H1 (cell line): ENCODE measurements around the gene XK.

Source experiments
- CEBPB ChIP-seq: IDR thresholded peaks from 2 replicates; pipeline ENCODE4 v1.6.1; 2012; ENCODE audit warnings: low read depth, low read length
- EP300 ChIP-seq, 2 experiments: IDR thresholded peaks; 1 replicate in 1 of 2; 2 replicates in 1 of 2; pipeline ENCODE4 v1.6.1; 2011 to 2012; ENCODE audit warnings: low read depth in 2 of 2, low read length in 2 of 2, mild to moderate bottlenecking in 2 of 2, borderline replicate concordance in 1 of 2, inconsistent platforms in 1 of 2, moderate library complexity in 1 of 2
- EZH2 ChIP-seq: fragments of 200-600 bp; sonication (generic); IDR thresholded peaks from 2 replicates; pipeline ENCODE4 v1.7.1; 2012; ENCODE audit warnings: low read depth, mild to moderate bottlenecking, moderate library complexity, low read length, inconsistent platforms; ENCODE audit not compliant: severe bottlenecking
- GABPA ChIP-seq: IDR thresholded peaks from 2 replicates; pipeline ENCODE4 v1.6.1; 2011; ENCODE audit warnings: mild to moderate bottlenecking, low read length, moderate library complexity, borderline replicate concordance; ENCODE audit not compliant: insufficient read depth
- POLR2A ChIP-seq, 2 experiments: IDR thresholded peaks; 1 replicate in 1 of 2; 2 replicates in 1 of 2; pipeline ENCODE4 v1.6.1; 2011; ENCODE audit warnings: low read depth in 2 of 2, low read length in 2 of 2, mild to moderate bottlenecking in 2 of 2; ENCODE audit errors: control extremely low read depth in 1 of 2
- RFX5 ChIP-seq: IDR thresholded peaks from 2 replicates; pipeline ENCODE4 v1.6.1; 2011; ENCODE audit warnings: low read depth, low read length, improper control_type of control experiment, borderline replicate concordance
- RXRA ChIP-seq: IDR thresholded peaks from 2 replicates; pipeline ENCODE4 v1.6.1; 2011; ENCODE audit warnings: low read depth, mild to moderate bottlenecking, low read length, moderate library complexity; ENCODE audit not compliant: insufficient read depth
- YY1 ChIP-seq: IDR thresholded peaks from 2 replicates; pipeline ENCODE4 v1.6.1; 2011; ENCODE audit warnings: low read depth, mild to moderate bottlenecking, low read length
- TF ChIP-seq, protein P1 (sequence below), 3 experiments: IDR thresholded peaks; 1 replicate in 2 of 3; 2 replicates in 1 of 3; pipeline versions ENCODE4 v1.5.1 to v1.6.1; 2011; ENCODE audit warnings: low read length in 3 of 3, mild to moderate bottlenecking in 3 of 3, inconsistent platforms in 2 of 3, low read depth in 1 of 3, moderate library complexity in 1 of 3; ENCODE audit not compliant: insufficient read depth in 1 of 3; ENCODE audit errors: control extremely low read depth in 1 of 3
- TF ChIP-seq, protein P2 (sequence below): IDR thresholded peaks from 2 replicates; pipeline ENCODE4 v1.6.1; 2011; ENCODE audit warnings: low read length, improper control_type of control experiment

DNA sequence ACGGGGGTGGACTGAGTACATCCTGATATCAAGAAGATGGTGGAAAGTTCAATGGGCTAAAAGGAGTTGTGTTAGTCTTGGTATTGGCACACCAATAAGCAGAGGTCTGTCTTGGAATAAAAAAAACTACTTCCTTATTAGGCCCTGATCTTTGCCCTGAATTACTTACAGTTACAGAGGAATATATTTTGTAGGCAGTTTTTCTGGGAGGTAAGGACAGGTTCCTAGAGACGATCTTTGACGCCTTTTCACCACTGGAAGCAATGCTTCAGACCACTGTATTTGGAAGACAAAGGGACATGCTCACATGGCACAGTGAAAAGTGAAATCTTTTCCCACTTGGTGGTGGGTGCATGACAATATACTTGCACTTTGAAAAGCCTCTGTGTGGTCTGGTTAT lies 618 bp upstream of the XK start:
- TF ChIP-seq, protein P1, sequence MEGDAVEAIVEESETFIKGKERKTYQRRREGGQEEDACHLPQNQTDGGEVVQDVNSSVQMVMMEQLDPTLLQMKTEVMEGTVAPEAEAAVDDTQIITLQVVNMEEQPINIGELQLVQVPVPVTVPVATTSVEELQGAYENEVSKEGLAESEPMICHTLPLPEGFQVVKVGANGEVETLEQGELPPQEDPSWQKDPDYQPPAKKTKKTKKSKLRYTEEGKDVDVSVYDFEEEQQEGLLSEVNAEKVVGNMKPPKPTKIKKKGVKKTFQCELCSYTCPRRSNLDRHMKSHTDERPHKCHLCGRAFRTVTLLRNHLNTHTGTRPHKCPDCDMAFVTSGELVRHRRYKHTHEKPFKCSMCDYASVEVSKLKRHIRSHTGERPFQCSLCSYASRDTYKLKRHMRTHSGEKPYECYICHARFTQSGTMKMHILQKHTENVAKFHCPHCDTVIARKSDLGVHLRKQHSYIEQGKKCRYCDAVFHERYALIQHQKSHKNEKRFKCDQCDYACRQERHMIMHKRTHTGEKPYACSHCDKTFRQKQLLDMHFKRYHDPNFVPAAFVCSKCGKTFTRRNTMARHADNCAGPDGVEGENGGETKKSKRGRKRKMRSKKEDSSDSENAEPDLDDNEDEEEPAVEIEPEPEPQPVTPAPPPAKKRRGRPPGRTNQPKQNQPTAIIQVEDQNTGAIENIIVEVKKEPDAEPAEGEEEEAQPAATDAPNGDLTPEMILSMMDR (IDR thresholded peaks at IDR 0.05; ENCODE audit: control extremely low read depth in 1 of 3, insufficient read depth in 1 of 3, low read depth in 1 of 3, low read length in 3 of 3): no peak
- TF ChIP-seq RFX5 (no peak), POLR2A (IDR thresholded peaks at IDR 0.05; ENCODE audit: control extremely low read depth in 1 of 2, low read depth in 2 of 2, low read length in 2 of 2) (no peak), CEBPB (no peak), RXRA (no peak), GABPA (no peak), EP300 (IDR thresholded peaks at IDR 0.05; ENCODE audit: borderline replicate concordance in 1 of 2, low read depth in 2 of 2, low read length in 2 of 2) (no peak), YY1 (no peak), EZH2 (no peak)
- TF ChIP-seq, protein P2, sequence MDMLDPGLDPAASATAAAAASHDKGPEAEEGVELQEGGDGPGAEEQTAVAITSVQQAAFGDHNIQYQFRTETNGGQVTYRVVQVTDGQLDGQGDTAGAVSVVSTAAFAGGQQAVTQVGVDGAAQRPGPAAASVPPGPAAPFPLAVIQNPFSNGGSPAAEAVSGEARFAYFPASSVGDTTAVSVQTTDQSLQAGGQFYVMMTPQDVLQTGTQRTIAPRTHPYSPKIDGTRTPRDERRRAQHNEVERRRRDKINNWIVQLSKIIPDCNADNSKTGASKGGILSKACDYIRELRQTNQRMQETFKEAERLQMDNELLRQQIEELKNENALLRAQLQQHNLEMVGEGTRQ: no peak
